ENCODE results near the gene CRYGS. TPM values are rescaled to one million over a fixed set of nuclear protein-coding genes. Genes with fewer than 3 reads are reported as not detected.

CRYGS gene
- total and polyA plus RNA-seq, 9 donors: 1.2 to 3.3 (median 2.2) TPM

- H3K9me3 ChIP-seq: no peaks in the 10 kb centered on the region
- no peak overlapping the region for H3K27ac ChIP-seq
- DNase-seq: no peak
- no peaks in the 10 kb centered on the region for H3K27me3 ChIP-seq
- intact Hi-C loops (cut with DNase I): no loop called here
- WGBS, 3 donors: 59 to 72% (median 64%) methylated on average over 5 of the region's 5 CpGs
- no peak overlapping the region for H3K4me3 ChIP-seq
- H3K36me3 ChIP-seq: no peaks in the 10 kb centered on the region
- TF ChIP-seq POLR2A (IDR thresholded peaks at IDR 0.05) (no peak), EP300 (IDR thresholded peaks at IDR 0.05) (no peak)
- TF ChIP-seq, protein P1, sequence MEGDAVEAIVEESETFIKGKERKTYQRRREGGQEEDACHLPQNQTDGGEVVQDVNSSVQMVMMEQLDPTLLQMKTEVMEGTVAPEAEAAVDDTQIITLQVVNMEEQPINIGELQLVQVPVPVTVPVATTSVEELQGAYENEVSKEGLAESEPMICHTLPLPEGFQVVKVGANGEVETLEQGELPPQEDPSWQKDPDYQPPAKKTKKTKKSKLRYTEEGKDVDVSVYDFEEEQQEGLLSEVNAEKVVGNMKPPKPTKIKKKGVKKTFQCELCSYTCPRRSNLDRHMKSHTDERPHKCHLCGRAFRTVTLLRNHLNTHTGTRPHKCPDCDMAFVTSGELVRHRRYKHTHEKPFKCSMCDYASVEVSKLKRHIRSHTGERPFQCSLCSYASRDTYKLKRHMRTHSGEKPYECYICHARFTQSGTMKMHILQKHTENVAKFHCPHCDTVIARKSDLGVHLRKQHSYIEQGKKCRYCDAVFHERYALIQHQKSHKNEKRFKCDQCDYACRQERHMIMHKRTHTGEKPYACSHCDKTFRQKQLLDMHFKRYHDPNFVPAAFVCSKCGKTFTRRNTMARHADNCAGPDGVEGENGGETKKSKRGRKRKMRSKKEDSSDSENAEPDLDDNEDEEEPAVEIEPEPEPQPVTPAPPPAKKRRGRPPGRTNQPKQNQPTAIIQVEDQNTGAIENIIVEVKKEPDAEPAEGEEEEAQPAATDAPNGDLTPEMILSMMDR (IDR thresholded peaks at IDR 0.05): no peak
- H3K4me1 ChIP-seq (ENCODE audit: insufficient read depth): no peaks in the 10 kb centered on the region
Measured at GRCh38 chr3:186511702-186512101, 32.5 kb downstream of the CRYGS start.

- H3K27ac ChIP-seq: no peak overlapping the region
- no peaks in the 10 kb centered on the region for H3K4me1 ChIP-seq (ENCODE audit: insufficient read depth)
- no peak overlapping the region for H3K4me3 ChIP-seq
- 84 to 94% (median 86%) methylated on average over 4 of the region's 4 CpGs for WGBS, 3 donors
- H3K36me3 ChIP-seq: no peaks in the 10 kb centered on the region
- no peaks in the 10 kb centered on the region for H3K9me3 ChIP-seq
- no peak for DNase-seq
- no peaks in the 10 kb centered on the region for H3K27me3 ChIP-seq
- intact Hi-C loops (cut with DNase I): no loop called here
- TF ChIP-seq POLR2A (IDR thresholded peaks at IDR 0.05) (no peak), EP300 (IDR thresholded peaks at IDR 0.05) (no peak)
- TF ChIP-seq, protein P1 (IDR thresholded peaks at IDR 0.05): no peak
Measured at GRCh38 chr3:186511245-186511644, 32.9 kb downstream of the CRYGS start.

DNA sequence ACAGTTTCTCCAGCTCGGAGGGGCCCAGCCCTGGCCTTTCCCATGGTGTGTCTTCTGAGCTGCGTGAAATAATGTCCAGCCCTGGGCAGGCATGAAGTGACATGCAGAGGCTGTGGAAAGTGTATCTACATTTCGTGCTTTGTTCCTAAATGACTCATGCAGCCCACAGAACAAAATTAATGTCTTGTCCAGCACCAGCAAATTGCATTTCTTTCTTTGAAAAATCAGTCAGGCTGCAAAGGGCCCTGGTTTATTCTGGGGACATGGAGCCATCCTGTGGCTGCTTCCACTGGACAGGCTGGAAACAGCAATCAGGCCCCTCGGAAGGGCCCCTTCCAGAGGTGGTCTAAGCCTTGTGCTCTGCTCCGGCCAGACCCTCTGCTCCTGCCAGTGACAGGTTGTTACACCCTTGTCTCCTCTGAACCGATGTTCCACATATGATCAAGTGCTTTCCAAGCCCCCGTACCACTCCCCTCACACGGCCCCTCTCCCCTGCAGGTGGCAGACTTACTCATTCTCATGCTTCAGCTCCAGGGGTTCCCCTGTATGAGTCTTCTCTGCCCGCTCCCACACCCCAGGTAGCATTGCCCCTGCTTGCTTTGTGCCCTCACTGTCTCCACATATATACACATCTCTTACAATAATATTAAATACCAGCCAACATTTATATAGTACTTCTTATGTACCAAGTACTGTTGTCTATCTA, 33.7 kb downstream of the CRYGS start:
- H3K27me3 ChIP-seq: no peaks in the 10 kb centered on the region
- no peak for DNase-seq

DNA sequence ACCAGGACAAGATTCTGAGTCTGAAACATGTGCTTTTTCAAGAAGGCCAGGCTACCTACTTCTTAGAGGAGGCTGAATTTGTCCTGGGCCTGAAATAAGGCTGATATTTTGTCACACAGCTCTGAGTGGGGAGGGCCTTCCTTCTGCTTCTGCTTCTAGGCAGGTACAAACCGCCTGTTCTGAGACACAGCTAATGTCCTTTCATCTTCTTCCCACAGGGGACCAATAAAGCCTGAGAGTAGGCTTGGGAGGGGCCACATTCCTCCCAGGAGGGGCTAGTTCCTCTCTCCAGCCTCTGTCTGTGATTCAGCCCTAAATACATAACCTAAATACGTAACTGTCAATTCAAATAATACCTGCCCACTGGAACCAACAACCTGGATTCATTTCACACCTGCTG, 34.8 kb downstream of the CRYGS start:
- intact Hi-C loops (cut with DNase I): no loop called here
- WGBS, 3 donors: 74 to 83% (median 74%) methylated on average over 2 of the region's 2 CpGs
- DNase-seq: no peak
- TF ChIP-seq, protein P1 (IDR thresholded peaks at IDR 0.05): no peak
- TF ChIP-seq EP300 (IDR thresholded peaks at IDR 0.05): no peak
- no peak for TF ChIP-seq POLR2A (IDR thresholded peaks at IDR 0.05)
- Histone ChIP-seq H3K27me3 (no peaks in the 10 kb centered on the region), H3K27ac (no peak overlapping the region), H3K4me1 (ENCODE audit: insufficient read depth) (no peaks in the 10 kb centered on the region), H3K36me3 (no peaks in the 10 kb centered on the region), H3K4me3 (no peak overlapping the region), H3K9me3 (no peaks in the 10 kb centered on the region)

More for the DNA sequence above, 33.7 kb downstream of the CRYGS start:
- 48 to 54% (median 49%) methylated on average over 9 of the region's 9 CpGs for WGBS, 3 donors
- intact Hi-C loops (cut with DNase I): no loop called here
- Histone ChIP-seq H3K4me3 (no peak overlapping the region), H3K27ac (no peak overlapping the region), H3K9me3 (no peaks in the 10 kb centered on the region), H3K4me1 (ENCODE audit: insufficient read depth) (no peaks in the 10 kb centered on the region), H3K36me3 (no peaks in the 10 kb centered on the region)
- TF ChIP-seq POLR2A (IDR thresholded peaks at IDR 0.05) (no peak), EP300 (IDR thresholded peaks at IDR 0.05) (no peak)
- TF ChIP-seq, protein P1 (IDR thresholded peaks at IDR 0.05): no peak

Data from ovary (tissue), 9 donors.